Stimulated activated CD4-positive, alpha-beta T cell treated with anti-CD3 and anti-CD28 coated beads, TNF-alpha, amount 100 ng/mL, for 24 hours (primary cell): ENCODE data around the gene MBNL2.

Experiments
- DNase-seq, 3 experiments: peaks; one replicate each; pipeline ENCODE4 v3.0.0-alpha.2; 2020; ENCODE audit warnings: low read depth in 3 of 3

MBNL2 gene

DNA sequence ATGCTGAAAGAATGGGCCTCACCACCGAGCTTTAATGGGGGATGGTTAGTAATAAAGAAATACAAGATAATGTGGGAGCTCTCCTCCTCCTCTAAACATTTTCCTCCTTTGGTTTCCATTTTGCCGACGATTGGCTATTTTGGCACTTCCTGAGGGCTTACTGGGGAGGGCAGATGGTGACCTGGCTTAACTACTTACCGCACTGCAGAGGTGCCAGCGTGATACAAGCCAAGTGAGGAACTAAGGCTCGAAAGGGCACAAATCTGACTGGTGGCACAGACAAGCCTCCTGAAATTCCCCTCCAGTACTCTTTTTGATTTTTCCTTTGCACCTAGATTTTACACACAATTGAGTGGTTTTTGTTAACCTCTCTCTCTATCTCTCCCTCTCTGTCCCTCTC is 158.6 kb downstream of the MBNL2 start:
- DNase-seq, result no peak

DNA sequence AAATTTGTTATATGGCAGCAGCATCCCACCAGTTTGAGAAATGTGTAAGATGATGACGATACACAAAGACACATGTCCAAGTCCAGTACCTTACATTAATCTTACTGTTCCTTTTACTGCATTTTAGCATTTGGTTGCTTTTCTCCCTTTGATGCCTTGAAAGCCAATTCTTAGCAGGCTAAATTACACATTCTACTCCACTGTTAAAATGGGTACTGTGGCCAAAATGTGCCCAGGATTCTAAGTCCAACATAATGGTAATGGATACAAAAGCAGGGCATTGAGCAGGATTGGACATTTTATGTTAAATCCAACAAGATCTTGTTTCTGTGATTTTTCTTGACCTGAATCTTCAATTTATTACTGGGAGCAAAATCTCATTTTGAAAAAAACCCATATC is 159.1 kb downstream of the MBNL2 start:
- DNase-seq, result no peak

DNA sequence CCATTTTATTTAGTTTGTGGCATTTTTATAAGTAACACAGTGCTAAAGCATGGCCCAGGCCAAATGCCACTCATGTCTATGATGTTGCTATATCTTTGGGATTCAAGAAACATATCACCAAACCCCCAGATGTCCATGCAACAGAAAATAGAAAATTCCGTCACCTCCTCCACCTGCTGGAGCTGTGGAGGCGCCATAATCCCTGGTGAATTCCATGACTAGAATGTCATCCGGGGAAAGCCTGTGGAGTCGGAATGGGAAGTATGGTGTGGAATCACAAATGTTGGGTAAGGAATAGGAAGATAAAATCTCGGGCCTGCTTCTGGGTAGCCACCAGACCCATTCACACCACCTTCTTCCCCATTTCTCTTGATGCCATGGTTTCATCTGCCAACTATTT is 160.1 kb downstream of the MBNL2 start:
- DNase-seq, result no peak

DNA sequence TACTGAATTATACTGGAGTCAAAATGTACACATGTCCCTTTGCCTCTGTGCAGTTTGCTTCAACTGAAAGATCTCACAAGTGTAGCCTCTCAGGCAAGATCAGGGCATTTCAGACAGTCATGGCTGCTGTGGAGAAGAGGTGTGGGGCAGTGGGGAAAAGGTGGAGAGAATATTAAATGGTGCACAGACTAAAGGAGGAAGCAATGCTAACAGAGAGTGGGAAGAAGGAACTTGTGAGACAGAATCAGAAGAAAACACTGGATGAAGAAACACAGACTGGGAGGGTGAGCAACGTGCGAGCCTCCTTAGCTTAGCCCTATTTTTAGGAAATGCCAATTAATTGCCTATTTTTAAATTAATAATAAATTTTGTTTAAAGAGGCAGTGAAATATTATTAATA is 162.2 kb downstream of the MBNL2 start:
- DNase-seq, result no peak

DNA sequence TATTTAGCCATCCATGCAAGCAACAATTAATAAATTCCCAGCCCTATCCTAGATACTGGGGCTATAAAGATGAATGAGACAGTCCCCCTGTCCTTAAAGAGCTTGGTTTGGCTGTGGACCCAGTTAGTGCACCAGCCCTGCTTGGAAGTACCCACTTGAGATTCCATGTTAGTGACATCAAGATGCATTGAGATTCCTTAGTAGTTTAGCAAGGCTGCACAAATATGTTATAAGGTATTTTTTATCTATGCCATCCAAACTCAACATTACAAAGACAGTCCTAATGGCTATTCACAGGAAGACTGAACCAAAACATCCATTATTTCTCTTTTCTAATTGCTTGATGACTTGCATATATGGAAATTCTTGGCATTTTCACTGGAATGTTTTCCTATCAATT is 163.0 kb downstream of the MBNL2 start:
- no peak for DNase-seq

DNA sequence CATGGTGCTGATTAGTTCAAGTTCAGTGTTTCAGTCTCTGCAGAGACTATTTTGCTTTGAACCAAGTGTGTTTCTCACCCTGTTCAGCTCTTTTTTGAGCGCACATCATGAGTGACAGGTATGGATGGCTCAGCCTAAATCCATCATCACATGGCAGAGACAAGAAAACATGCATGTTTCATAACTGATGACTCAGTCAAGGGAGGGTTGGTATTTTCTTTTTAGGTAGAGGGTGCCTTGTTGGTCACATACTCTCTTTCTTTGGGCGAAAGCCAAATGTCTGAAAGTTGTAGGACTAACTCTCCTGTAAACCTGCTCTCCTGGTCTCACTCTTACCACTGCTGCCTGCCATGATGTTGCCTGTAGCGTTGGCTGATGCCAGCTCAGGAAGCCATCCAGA is 163.7 kb downstream of the MBNL2 start:
- DNase-seq, result no peak

DNA sequence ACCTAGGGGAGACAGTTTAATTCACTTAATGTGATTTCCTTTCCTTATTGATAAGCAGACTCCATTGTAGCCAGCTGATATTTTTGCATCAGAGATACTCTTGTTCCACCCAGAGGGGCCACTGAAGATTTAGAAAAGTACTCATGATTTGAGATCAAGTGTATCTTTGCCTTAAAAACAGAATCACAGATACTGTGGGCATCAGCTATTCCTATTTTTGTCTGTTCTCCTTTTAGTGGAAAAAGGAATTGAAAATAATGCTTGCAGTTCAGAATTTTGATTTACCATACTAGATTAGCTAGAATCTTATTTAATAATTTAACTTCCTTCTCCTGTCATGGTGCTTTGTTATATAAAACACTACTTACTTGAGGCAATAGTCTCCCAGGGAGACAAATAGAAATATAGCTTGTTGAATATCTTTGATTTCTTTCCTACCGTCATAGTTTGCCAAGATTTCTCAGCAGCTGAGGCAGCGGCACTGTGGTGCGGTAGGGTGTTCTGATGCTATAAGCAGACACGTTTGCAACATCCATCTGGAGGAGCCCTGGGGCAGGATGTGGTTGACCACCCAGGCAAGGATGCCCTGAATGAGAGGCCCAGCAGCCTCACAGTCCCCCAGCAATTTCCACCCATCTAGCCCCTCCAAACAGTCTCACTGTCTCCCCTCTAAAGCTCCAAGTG is 164.8 kb downstream of the MBNL2 start:
- no peak for DNase-seq

DNA sequence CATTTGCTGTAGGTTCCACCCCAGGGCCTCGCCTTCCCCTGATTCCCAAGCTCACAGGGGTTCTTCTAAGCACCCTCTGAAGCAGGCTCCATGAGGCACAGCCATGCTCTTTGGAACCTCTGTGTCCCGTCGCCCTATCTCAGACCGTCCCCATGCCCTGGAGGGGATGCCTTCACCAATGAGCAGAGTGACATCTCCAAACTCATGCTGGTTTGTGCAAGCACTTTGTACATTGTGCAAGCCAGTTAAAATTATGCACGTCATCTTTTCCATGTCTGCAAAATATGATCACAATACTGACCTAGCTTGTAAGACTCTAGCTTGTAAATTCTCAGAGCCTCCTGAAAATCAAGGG is 165.3 kb downstream of the MBNL2 start:
- no peak for DNase-seq

DNA sequence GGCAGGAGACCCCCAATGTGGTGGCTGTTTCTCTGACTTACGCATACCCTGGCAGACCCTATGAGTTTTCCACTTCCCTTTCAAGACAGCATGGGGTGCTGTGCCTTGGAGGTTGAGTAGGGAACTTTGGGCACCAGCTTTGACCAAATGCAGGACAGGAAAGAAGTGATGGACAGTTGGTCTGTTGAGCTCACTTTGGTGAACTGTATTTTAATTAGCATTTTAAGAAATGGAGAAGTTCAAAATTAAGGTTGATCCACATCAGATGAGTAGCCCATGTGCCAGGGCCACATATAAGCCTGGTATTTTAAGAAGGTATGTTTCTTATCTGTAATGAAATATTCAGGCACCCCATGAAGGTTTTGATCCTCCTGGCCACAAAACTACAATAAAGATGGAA is 165.8 kb downstream of the MBNL2 start:
- DNase-seq, result no peak

DNA sequence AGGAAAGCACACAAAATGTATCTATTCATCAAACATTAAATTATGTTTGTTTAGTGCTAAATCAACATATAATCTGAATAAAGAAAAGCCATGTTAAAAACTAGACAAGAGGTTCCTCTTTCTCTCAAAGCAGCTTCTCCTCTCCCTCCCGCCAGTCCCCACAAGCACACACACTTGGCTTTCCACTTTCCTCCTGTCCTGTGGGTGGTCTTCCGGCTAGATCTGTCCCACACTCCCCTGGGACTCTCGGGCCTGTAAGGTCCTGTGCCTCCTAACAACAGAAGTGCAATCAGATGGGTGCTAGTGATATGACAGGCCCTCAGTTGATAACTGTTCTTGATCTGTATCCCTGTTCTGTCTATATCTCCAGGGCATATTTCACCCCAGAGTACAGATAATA is 166.2 kb downstream of the MBNL2 start:
- no peak for DNase-seq

DNA sequence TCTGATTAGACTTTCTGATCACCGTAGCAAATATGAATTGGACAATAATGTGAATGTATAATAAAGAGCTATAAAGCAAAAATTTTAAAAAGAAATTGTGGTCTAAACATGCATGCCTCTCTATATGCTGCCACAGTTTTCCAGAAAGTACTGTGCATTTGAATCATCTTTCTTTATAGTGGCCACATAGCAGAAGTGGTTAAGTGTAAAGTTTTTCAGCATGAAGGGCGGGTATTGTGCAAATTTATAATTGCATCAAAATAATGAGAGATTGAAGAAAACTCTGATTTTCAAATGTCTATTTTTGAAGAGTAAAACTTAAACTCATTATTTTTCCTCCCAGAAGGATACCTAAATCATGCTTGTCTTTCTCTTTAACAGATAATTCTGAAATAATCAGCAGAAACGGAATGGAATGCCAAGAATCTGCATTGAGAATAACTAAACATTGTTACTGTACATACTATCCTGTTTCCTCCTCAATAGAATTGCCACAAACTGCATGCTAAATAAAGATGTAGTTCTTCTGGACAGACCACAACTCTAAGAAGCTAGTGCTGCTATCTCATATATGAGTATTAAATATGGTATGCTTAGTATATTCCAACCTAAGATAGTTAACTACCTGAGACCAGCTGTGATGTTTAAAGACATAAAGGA is 168.9 kb downstream of the MBNL2 start:
- DNase-seq, result no peak

DNA sequence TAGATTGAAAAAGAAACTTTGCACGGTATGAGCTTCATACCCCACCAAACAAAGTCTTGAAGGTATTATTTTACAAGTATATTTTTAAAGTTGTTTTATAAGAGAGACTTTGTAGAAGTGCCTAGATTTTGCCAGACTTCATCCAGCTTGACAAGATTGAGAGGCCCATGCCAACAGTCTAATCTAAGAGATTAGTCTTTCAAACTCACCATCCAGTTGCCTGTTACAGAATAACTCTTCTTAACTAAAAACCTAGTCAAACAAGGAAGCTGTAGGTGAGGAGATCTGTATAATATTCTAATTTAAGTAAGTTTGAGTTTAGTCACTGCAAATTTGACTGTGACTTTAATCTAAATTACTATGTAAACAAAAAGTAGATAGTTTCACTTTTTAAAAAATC is 169.9 kb downstream of the MBNL2 start:
- no peak for DNase-seq

DNA sequence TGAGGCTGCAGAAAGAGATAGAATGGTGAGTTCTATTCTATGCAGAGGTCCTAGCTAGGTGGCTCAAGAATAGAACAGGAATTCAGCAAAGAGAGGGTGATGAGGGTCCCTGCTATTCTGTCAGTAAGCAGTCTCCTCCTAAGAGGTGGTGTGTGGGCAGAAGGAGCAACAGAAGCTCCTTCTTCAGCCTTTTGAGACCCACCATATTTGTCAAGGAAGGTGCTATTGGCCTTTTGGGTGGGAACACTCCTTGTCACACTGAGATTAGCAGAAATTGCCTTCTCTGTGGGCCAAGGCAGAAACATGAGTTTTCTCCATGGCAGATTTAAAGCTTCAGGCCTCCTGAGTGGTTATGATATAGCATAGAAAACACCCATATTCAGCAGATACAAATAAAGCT is 172.4 kb downstream of the MBNL2 start:
- no peak for DNase-seq

DNA sequence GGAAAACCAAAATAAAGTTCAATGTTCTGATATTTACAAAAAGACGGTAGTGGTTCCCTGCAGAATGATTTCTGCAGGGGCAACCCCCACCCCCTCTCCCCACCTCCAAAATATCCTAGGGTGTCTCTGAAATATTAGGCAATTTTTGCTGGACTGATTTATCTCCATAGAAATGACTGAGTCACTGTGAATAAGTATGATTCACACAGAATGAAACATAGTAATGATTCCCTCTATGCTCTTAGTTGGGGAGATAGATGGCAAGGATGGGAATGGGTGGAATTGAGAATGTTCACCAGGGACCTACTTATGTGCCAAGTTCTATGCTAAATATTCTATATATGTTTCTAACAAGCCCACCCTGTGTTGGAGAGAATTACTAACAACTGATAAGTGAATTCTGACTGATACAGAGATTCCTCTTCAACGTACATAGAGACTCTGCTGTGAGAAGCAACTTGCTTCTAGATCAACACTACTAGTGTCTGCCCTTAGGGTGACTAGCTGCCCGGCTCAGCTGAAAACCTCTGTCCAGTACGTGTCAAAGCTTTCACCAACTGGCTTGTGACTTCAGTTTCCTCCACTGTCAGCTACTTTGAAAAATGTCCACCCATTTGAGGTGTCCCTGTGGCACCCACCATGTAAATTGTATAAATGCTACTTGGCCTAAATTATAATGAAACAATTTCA is 173.5 kb downstream of the MBNL2 start:
- DNase-seq, result no peak

DNA sequence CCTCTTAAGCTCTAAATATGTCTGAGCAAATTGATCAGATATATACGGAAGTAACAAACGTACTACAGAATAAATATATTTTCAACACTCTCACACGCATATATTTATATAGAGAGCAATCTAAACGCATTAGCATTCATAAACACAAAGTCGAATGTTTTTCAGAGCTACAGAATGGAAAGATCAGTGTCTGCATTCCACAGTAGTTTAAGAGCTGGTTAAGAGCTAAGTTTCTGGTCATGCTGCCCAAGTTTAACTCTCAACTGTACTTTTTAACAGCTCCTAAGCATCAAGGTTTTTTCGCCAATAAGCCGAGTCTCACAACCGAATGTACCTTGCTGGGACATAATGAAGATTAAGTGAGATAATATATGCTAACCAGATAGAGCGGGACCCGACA is 175.1 kb downstream of the MBNL2 start:
- no peak for DNase-seq

DNA sequence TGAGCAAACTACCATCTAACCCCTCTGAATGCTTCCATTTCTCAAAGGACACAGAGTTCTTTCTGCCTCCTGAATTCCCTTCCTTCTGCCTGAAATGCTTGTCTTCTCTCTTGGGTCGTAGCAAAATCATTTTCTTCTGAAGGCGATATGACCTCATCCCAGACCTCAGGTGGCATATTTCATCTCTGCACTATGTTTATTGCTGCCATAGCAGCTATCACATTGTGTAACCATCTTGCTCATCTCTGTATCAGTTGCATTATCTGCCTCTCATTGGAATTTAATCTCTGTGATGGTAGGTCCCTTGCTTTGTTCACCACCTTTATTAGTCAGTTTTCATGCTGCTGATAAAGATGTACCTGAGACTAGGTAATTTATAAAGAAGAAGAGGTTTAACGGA is 179.3 kb downstream of the MBNL2 start:
- no peak for DNase-seq

DNA sequence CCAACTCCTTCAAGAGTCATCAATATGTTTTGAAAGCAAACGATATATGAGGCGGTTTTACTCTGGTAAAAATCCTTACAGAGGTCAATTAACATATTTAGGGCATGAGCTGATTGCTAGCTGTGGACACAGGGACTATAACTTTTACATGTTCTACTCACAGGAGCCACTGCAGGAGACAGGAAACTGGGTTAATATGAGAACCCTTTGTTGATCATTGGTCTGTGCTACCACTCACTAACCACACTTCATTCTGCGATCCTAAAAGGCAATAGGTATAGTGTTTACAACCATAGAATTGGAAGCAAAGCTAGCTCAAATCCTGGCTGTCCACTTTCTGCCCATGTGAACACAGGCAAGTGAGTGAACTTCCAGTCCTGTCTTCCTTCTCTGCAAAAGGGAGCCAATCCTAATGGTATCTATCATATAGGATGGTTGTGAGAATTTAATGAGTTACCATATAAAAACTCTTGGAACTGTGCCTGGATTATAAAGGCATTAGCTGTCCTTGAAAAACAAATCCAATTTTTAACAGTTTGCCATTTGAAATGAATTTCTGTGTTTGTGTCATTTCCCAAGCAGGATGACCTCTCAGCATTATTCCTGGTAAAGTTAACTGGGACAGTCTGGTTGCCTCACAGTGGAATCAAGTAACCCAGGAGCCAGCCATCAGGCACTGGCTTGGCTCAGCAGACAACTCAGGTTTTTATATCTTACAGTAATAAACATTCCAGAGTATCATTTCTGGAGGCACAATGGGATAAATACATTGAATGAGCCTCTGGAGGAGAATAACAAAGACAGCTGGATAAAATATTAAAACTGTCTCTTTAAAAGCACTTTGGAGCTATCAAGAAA is 182.0 kb downstream of the MBNL2 start:
- no peak for DNase-seq

DNA sequence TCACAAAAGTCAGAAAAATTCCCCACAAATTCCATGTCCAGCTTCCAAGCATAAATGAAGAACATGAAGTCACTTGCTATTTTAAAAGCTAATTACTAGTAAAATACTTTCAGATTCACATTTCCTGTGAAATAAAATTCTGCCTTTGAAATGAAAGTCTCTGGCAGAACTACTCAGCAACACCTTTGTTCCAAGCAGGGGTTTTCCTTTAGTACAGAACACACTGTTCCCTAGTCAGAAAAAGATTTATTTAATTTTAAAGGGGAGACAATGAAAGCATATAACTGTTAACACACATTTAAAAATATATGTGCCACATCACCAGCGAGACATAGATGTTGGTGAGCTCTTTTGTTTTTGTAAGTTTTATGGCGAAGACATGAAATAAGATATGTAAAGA is 185.4 kb downstream of the MBNL2 start:
- DNase-seq, result no peak

DNA sequence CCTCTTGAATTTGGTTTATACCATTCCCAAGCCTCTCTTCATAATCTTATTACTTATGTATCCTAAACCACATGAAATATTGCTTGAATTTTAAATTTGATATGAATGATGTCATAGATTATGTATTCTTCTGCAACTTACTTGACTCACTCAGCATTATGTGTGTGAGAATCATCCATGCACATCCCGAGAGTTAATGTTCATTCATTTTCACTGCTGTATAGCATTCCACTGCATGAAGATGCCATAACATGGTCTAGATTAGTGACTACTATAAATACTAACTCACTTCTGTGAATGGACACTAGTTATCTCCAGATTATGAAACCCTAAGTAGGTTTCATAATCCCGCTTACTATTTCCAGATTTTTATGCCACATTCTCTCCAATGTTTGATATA is 186.8 kb downstream of the MBNL2 start:
- no peak for DNase-seq

DNA sequence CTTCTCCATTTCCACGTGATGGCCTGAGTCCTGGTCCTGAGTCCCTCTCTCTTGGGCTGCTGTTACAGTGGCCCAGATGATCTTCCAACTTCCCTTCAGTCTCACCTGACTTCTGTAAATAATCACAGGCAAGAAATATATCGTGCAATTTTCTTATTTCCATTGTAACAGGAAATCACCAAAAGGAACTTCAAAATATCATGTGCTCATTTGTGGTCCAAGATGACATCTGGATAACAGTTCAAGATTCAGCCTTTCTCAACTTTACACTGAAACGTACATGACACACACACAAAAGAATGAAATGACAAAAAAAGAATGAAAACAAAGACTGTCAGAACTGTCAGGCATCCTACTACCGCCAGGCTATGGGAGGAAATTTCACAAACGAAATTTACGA is 189.9 kb downstream of the MBNL2 start:
- no peak for DNase-seq

DNA sequence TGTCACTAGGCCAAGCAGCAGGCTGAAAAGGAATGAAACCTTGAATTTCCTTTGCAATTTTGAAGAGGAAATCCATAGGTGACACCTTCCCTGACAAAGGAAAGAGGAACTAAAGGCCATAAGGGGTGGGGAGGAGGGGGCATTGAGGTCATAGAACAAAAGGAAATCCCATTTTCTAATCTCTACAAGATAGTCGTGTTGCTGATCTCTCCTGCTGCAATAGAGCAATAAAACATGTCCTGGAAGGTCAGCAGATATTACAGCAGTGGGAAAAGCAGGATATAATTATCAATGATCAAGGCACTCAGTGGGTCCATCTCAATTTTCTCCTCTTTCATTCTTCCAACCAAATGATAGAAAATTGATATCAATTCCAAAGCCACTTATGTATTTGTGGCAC is 191.6 kb downstream of the MBNL2 start:
- no peak for DNase-seq

DNA sequence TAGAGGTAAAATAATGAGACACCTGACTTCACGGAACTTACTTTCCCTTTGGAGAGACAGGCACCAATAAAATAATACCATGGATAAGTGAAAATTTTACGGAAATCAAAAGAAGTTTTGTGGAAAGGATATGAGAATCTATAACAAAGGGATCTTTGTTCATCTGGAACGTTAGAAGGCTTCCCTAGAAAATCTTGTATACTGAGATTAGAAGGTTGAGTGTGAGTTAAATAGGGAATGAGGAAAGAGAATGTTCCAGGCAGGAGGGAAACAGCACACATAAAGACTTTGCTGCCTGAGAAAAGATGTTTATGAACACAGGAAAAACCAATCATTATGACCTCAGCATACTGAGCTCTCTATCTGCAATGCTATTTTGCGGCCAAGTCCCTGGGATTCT is 192.3 kb downstream of the MBNL2 start:
- no peak for DNase-seq

DNA sequence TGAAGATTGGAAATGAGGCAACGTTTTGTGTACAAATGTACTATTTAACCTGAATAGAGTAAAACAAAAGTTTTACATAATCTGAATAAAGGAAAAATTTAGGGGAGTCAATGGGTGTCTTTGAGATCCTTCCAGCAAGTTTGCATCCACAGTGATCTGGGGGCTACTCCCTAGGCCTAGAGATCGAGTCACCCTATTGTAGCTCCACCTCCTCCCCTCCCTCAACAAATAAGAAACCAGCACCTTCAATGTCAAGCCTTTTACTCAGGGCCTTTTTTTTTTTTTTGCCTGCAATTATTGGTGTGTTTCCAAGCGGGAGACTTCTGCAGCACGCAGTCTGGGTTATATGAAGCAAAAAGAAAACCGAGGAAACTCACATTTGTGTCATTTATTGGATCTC is 195.6 kb downstream of the MBNL2 start:
- no peak for DNase-seq
